Measurements from ENCODE around the gene NDUFA6.

- TF ChIP-seq CTCF (IDR thresholded peaks at IDR 0.05): no peak
- TF ChIP-seq POLR2A (IDR thresholded peaks at IDR 0.05): no peak
- TF ChIP-seq POLR2AphosphoS5 (IDR thresholded peaks at IDR 0.05): no peak
Observed at GRCh38 chr22:42060489-42060888, 30.1 kb downstream of the NDUFA6 start.
